Measurements from ENCODE around the gene ANKIB1. TPM values are rescaled to one million over a fixed set of nuclear protein-coding genes. Genes with fewer than 3 reads are reported as not detected.

The ANKIB1 gene
- polyA plus RNA-seq, 1 experiment = 35.0 TPM

- Histone ChIP-seq H3K27me3 (ENCODE audit: control insufficient read depth, insufficient read depth, low read length) (peaks cover 3% of the 10 kb centered on the region), H3K4me3 (ENCODE audit: low read depth, low read length) (peak overlapping the region; percentile 67), H3K36me3 (ENCODE audit: control insufficient read depth, insufficient read depth, low read length) (peaks cover 6% of the 10 kb centered on the region)
- TF ChIP-seq CTCF (IDR thresholded peaks at IDR 0.05; ENCODE audit: insufficient read depth, low read depth, low read length) = no peak
- POLR2A ChIA-PET = no interaction called here
- DNase-seq (ENCODE audit: low read depth) = no peak
- CTCF ChIA-PET = interaction anchor here (0.6 to 3.9 kb wide), 43 partner anchors 9 to 626 kb away, joined by 3 to 37 read pairs (median 3); partner anchors contain the start of genes ANKIB1, KRIT1 and LRRD1
Observed at GRCh38 chr7:92446869-92447344, 201.1 kb downstream of the ANKIB1 start.

GRCh38 chr7:92447345-92448204 lies 201.8 kb downstream of the ANKIB1 start, which contains the start of gene GATAD1:
GATAD1 (plus strand) TSS chr7:92447482; CDS start chr7:92447730, 248 bp downstream.
- peak; percentile 90 for TF ChIP-seq CTCF (IDR thresholded peaks at IDR 0.05; ENCODE audit: insufficient read depth, low read depth, low read length)
- Histone ChIP-seq H3K4me3 (ENCODE audit: low read depth, low read length) (peak within 1 kb of the TSS; percentile 67), H3K27me3 (ENCODE audit: control insufficient read depth, insufficient read depth, low read length) (no peaks in the 10 kb centered on the region), H3K36me3 (ENCODE audit: control insufficient read depth, insufficient read depth, low read length) (peaks cover 8% of the 10 kb centered on the region)
- ChIA-PET POLR2A (no interaction called here), CTCF (interaction anchor here (0.6 to 3.9 kb wide), 44 partner anchors 10 to 626 kb away, joined by 3 to 37 read pairs (median 3); partner anchors contain the start of genes ANKIB1, KRIT1 and LRRD1)
- peak; percentile 46 for DNase-seq (ENCODE audit: low read depth)

GRCh38 chr7:92448205-92448747 lies 202.5 kb downstream of the ANKIB1 start:
- no peak for DNase-seq (ENCODE audit: low read depth)
- Histone ChIP-seq H3K27me3 (ENCODE audit: control insufficient read depth, insufficient read depth, low read length) (no peaks in the 10 kb centered on the region), H3K36me3 (ENCODE audit: control insufficient read depth, insufficient read depth, low read length) (peaks cover 8% of the 10 kb centered on the region), H3K4me3 (ENCODE audit: low read depth, low read length) (peak overlapping the region; percentile 67)
- peak; percentile 53 for TF ChIP-seq CTCF (IDR thresholded peaks at IDR 0.05; ENCODE audit: insufficient read depth, low read depth, low read length)
- POLR2A ChIA-PET = no interaction called here
- CTCF ChIA-PET = interaction anchor here (0.9 to 3.9 kb wide), 19 partner anchors 11 to 618 kb away, joined by 3 to 37 read pairs (median 4); partner anchors contain the start of genes ANKIB1, KRIT1 and LRRD1

Small RNA genes within 50 kb of the gene (small RNA-seq; reads per million reads assigned to genes)
- not detected for gene MIR1285-1 (ENCODE audit: insufficient read length, low read depth, low replicate concordance)
- not detected for gene RF00019 (ENCODE audit: insufficient read length, low read depth, low replicate concordance)

Other genes with a start within 250 kb of the ANKIB1 start
- gene CYP51A1, start 111.5 kb upstream of the ANKIB1 start, polyA plus RNA-seq (2011; rRNA removed) = 2.2 and 5.8 TPM in 2 replicates
- gene LRRD1, start 66.8 kb upstream of the ANKIB1 start, polyA plus RNA-seq (2011; rRNA removed) = 0.06 TPM in 1 of 2 replicates, not detected in the other
- gene KRIT1, start 60 bp upstream of the ANKIB1 start, polyA plus RNA-seq (2011; rRNA removed) = 23.7 and 35.8 TPM in 2 replicates
- gene GATAD1, start 201.5 kb downstream of the ANKIB1 start, polyA plus RNA-seq (2011; rRNA removed) = 17.4 and 27.0 TPM in 2 replicates
- gene ERVW-1, start 232.0 kb downstream of the ANKIB1 start, polyA plus RNA-seq (2011; rRNA removed) = not detected in 2 replicates

Data from BJ (cell line).